MCF 10A (cell line): ENCODE data around the gene C1orf198. TPM values are rescaled to one million over a fixed set of nuclear protein-coding genes. Genes with fewer than 3 reads are reported as not detected.

Experiments used
- BruUV-seq: library from RNA; stranded (reverse); fragments of 400-500 nt; replicated peaks from 2 replicates; lab custom pipeline; 2021; lab: Mats Ljungman, UMichigan
- CTCF ChIA-PET: fragments of 300-600 bp; sonication (Branson Sonifier 250); formaldehyde crosslinking; extraction: SDS; loops from one replicate; lab custom pipeline; 2021; ENCODE audit warnings: antibody characterized with exemption, inconsistent platforms; lab: Yijun Ruan, JAX
- POLR2A ChIA-PET: fragments of 300-600, 350-650 bp; sonication (Branson Sonifier 250); formaldehyde crosslinking; extraction: SDS; loops from one replicate; lab custom pipeline; 2020; ENCODE audit warnings: antibody characterized with exemption, inconsistent platforms; lab: Yijun Ruan, JAX
- DNase-seq: peaks from one replicate; pipeline ENCODE4 v3.0.0-alpha.2; 2018; ENCODE audit not compliant: unreplicated experiment
- H3K27ac Mint-ChIP-seq: one replicate; pipeline ENCODE4 v1.8.0; 2022; ENCODE audit warnings: mild to moderate bottlenecking, low read depth, mixed read lengths; ENCODE audit not compliant: unreplicated experiment
- H3K27me3 Mint-ChIP-seq: one replicate; pipeline ENCODE4 v1.8.0; 2022; ENCODE audit warnings: mixed read lengths; ENCODE audit not compliant: insufficient read depth, unreplicated experiment
- H3K36me3 Mint-ChIP-seq: one replicate; pipeline ENCODE4 v1.8.0; 2022; ENCODE audit warnings: mild to moderate bottlenecking, moderate library complexity, mixed read lengths; ENCODE audit not compliant: insufficient read depth, unreplicated experiment
- H3K4me1 Mint-ChIP-seq: one replicate; pipeline ENCODE4 v1.8.0; 2022; ENCODE audit warnings: mixed read lengths; ENCODE audit not compliant: insufficient read depth, unreplicated experiment
- H3K4me3 Mint-ChIP-seq: one replicate; pipeline ENCODE4 v1.8.0; 2022; ENCODE audit warnings: mild to moderate bottlenecking, moderate library complexity, mixed read lengths; ENCODE audit not compliant: unreplicated experiment
- H3K9me3 Mint-ChIP-seq: one replicate; pipeline ENCODE4 v1.8.0; 2022; ENCODE audit warnings: mixed read lengths; ENCODE audit not compliant: unreplicated experiment
- CTCF ChIP-seq: fragments of 200-600 bp; IDR thresholded peaks from one replicate; pipeline ENCODE4 v1.8.0; 2022; ENCODE audit warnings: antibody characterized with exemption, mild to moderate bottlenecking; ENCODE audit not compliant: unreplicated experiment
- intact Hi-C: fragments of 100-400 bp; cut with micrococcal nuclease; formaldehyde crosslinking; loops from 2 replicates; pipeline ENCODE4 v1.14.1; 2022
- total RNA-seq: library from RNA; stranded (reverse); gene quantifications from 2 replicates; pipeline ENCODE4 v1.2.3, GENCODE V29; 2022

C1orf198 gene
- total RNA-seq, 1 experiment from 2014 or later: 13.7 TPM

- H3K27ac Mint-ChIP-seq: no peak overlapping the region
- no peak for DNase-seq
- ChIA-PET CTCF (interaction anchor here (3.1 kb wide), 1 partner anchor 21 kb away, joined by 11 read pairs; no protein-coding TSS in a partner anchor), POLR2A (no interaction called here)
- no peaks in the 10 kb centered on the region for H3K9me3 Mint-ChIP-seq
- no peaks in the 10 kb centered on the region for H3K36me3 Mint-ChIP-seq
- peaks cover 60% of the 10 kb centered on the region for H3K27me3 Mint-ChIP-seq
- H3K4me1 Mint-ChIP-seq: no peaks in the 10 kb centered on the region
- H3K4me3 Mint-ChIP-seq: no peak overlapping the region
- intact Hi-C loops: no loop called here
- no TSS peak for BruUV-seq
- TF ChIP-seq CTCF: no peak
Measured at GRCh38 chr1:230818901-230819300, 49.4 kb downstream of the C1orf198 start.

- DNase-seq: no peak
- no peaks in the 10 kb centered on the region for H3K4me1 Mint-ChIP-seq
- H3K9me3 Mint-ChIP-seq: peaks cover 3% of the 10 kb centered on the region
- intact Hi-C loops: no loop called here
- ChIA-PET CTCF (no interaction called here), POLR2A (no interaction called here)
- no peak for TF ChIP-seq CTCF
- H3K27me3 Mint-ChIP-seq: peaks cover 60% of the 10 kb centered on the region
- H3K4me3 Mint-ChIP-seq: no peak overlapping the region
- no TSS peak for BruUV-seq
- H3K27ac Mint-ChIP-seq: no peak overlapping the region
- H3K36me3 Mint-ChIP-seq: no peaks in the 10 kb centered on the region
Measured at GRCh38 chr1:230818367-230818766, 50.0 kb downstream of the C1orf198 start.

- H3K4me1 Mint-ChIP-seq: no peaks in the 10 kb centered on the region
- CTCF ChIA-PET: interaction anchor here (0.8 to 1.1 kb wide), 2 partner anchors 16 to 395 kb away, joined by 3 read pairs; no protein-coding TSS in a partner anchor
Measured at GRCh38 chr1:230816018-230816417, 52.3 kb downstream of the C1orf198 start.

More at GRCh38 chr1:230816018-230816417, 52.3 kb downstream of the C1orf198 start:
- Mint-ChIP-seq H3K4me3 (no peak overlapping the region), H3K36me3 (no peaks in the 10 kb centered on the region), H3K27ac (no peak overlapping the region), H3K27me3 (peaks cover 49% of the 10 kb centered on the region), H3K9me3 (peaks cover 15% of the 10 kb centered on the region)
- no TSS peak for BruUV-seq
- POLR2A ChIA-PET: interaction anchor here (0.8 to 0.9 kb wide), 3 partner anchors 12 to 20 kb away, joined by 3 to 4 read pairs (median 3); no protein-coding TSS in a partner anchor
- intact Hi-C loops: no loop called here
- no peak for DNase-seq
- no peak for TF ChIP-seq CTCF
